PC-3 (cell line): ENCODE measurements around the gene WDSUB1.

ENCODE experiments used
- EZH2 ChIP-seq: fragments of 300-600 bp; sonication (generic); IDR thresholded peaks from one replicate; pipeline ENCODE4 v1.6.1; 2017; ENCODE audit warnings: antibody characterized with exemption, mild to moderate bottlenecking, low read length; ENCODE audit not compliant: unreplicated experiment
- EZH2phosphoT487 ChIP-seq: fragments of 300-600 bp; sonication (generic); IDR thresholded peaks from 2 replicates; pipeline ENCODE4 v1.6.1; 2018; ENCODE audit warnings: mild to moderate bottlenecking, antibody characterized with exemption, low read length, borderline replicate concordance
- TF ChIP-seq, protein P1 (sequence below): fragments of 300-600 bp; sonication (generic); conservative IDR thresholded peaks from 2 replicates; pipeline ENCODE4 v1.5.1; 2017; ENCODE audit warnings: antibody characterized with exemption, low read depth, mild to moderate bottlenecking, low read length

- TF ChIP-seq, protein P1, sequence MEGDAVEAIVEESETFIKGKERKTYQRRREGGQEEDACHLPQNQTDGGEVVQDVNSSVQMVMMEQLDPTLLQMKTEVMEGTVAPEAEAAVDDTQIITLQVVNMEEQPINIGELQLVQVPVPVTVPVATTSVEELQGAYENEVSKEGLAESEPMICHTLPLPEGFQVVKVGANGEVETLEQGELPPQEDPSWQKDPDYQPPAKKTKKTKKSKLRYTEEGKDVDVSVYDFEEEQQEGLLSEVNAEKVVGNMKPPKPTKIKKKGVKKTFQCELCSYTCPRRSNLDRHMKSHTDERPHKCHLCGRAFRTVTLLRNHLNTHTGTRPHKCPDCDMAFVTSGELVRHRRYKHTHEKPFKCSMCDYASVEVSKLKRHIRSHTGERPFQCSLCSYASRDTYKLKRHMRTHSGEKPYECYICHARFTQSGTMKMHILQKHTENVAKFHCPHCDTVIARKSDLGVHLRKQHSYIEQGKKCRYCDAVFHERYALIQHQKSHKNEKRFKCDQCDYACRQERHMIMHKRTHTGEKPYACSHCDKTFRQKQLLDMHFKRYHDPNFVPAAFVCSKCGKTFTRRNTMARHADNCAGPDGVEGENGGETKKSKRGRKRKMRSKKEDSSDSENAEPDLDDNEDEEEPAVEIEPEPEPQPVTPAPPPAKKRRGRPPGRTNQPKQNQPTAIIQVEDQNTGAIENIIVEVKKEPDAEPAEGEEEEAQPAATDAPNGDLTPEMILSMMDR: no peak
- TF ChIP-seq EZH2: no peak
- no peak for TF ChIP-seq EZH2phosphoT487
Observed at GRCh38 chr2:159267921-159268320, 18.6 kb downstream of the WDSUB1 start.
